ENCODE data around the gene KANSL1. TPM values are rescaled to one million over a fixed set of nuclear protein-coding genes. Genes with fewer than 3 reads are reported as not detected.

The KANSL1 gene
- total RNA-seq, 1 donor from 2014 or later, result 129 TPM

- Mint-ChIP-seq H3K27me3 (no peaks in the 10 kb centered on the region), H3K9me3 (no peaks in the 10 kb centered on the region), H3K4me3 (no peak overlapping the region), H3K36me3 (no peaks in the 10 kb centered on the region), H3K27ac (no peak overlapping the region), H3K4me1 (ENCODE audit: unreplicated experiment) (no peaks in the 10 kb centered on the region)
- TF ChIP-seq CTCF (conservative IDR thresholded peaks at IDR 0.05), result no peak
- no peak for DNase-seq (ENCODE audit: extremely low spot score, unreplicated experiment)
These were observed 207.8 kb downstream of the KANSL1 start for GRCh38 chr17:45985447-45985846.

- Mint-ChIP-seq H3K36me3 (no peaks in the 10 kb centered on the region), H3K9me3 (no peaks in the 10 kb centered on the region), H3K4me3 (no peak overlapping the region), H3K27me3 (no peaks in the 10 kb centered on the region), H3K4me1 (ENCODE audit: unreplicated experiment) (peaks cover 4% of the 10 kb centered on the region), H3K27ac (no peak overlapping the region)
- no peak for DNase-seq (ENCODE audit: extremely low spot score, unreplicated experiment)
- no peak for TF ChIP-seq CTCF (conservative IDR thresholded peaks at IDR 0.05)
These were observed 208.9 kb downstream of the KANSL1 start for GRCh38 chr17:45984368-45984767.

GRCh38 chr17:45983614-45984310, 209.5 kb downstream of the KANSL1 start:
- H3K4me3 Mint-ChIP-seq, result no peak overlapping the region
- no peak for DNase-seq (ENCODE audit: extremely low spot score, unreplicated experiment)
- no peaks in the 10 kb centered on the region for H3K36me3 Mint-ChIP-seq
- TF ChIP-seq CTCF (conservative IDR thresholded peaks at IDR 0.05), result no peak
- no peak overlapping the region for H3K27ac Mint-ChIP-seq
- peaks cover 6% of the 10 kb centered on the region for H3K4me1 Mint-ChIP-seq (ENCODE audit: unreplicated experiment)
- no peaks in the 10 kb centered on the region for H3K27me3 Mint-ChIP-seq
- no peaks in the 10 kb centered on the region for H3K9me3 Mint-ChIP-seq

- TF ChIP-seq CTCF (conservative IDR thresholded peaks at IDR 0.05), result no peak
- no peak overlapping the region for H3K4me3 Mint-ChIP-seq
- DNase-seq (ENCODE audit: extremely low spot score, unreplicated experiment), result no peak
- H3K36me3 Mint-ChIP-seq, result no peaks in the 10 kb centered on the region
- no peaks in the 10 kb centered on the region for H3K27me3 Mint-ChIP-seq
- H3K9me3 Mint-ChIP-seq, result no peaks in the 10 kb centered on the region
- H3K4me1 Mint-ChIP-seq (ENCODE audit: unreplicated experiment), result peaks cover 6% of the 10 kb centered on the region
- no peak overlapping the region for H3K27ac Mint-ChIP-seq
These were observed 210.2 kb downstream of the KANSL1 start for GRCh38 chr17:45982791-45983613.

GRCh38 chr17:45981306-45981705, 211.9 kb downstream of the KANSL1 start:
- Mint-ChIP-seq H3K27me3 (no peaks in the 10 kb centered on the region), H3K4me1 (ENCODE audit: unreplicated experiment) (peaks cover 6% of the 10 kb centered on the region), H3K4me3 (no peak overlapping the region), H3K27ac (no peak overlapping the region), H3K9me3 (no peaks in the 10 kb centered on the region), H3K36me3 (no peaks in the 10 kb centered on the region)
- TF ChIP-seq CTCF (conservative IDR thresholded peaks at IDR 0.05), result no peak
- DNase-seq (ENCODE audit: extremely low spot score, unreplicated experiment), result no peak
